Activated B cell treated with CpG ODN at 0.5 μM for 24 hours (primary cell): Measurements from ENCODE around the gene TRIM50. TPM values are rescaled to one million over a fixed set of nuclear protein-coding genes. Genes with fewer than 3 reads are reported as not detected.

Source experiments
- ATAC-seq: fragments of 200-7000 bp; cut with Tn5 transposase; one replicate; pipeline ENCODE4 v1.10.0; 2021; ENCODE audit warnings: low read depth, mild to moderate bottlenecking, moderate library complexity
- CTCF ChIA-PET: fragments of 350-600 bp; sonication (Branson Sonifier 250); formaldehyde crosslinking; loops from one replicate; lab custom pipeline; 2021; ENCODE audit warnings: antibody characterized with exemption; lab: Charles Lee
- POLR2A ChIA-PET: fragments of 350-600 bp; sonication (Branson Sonifier 250); formaldehyde crosslinking; loops from one replicate; lab custom pipeline; 2021; ENCODE audit warnings: antibody characterized with exemption; lab: Charles Lee
- DNase-seq: peaks from one replicate; pipeline ENCODE4 v3.0.0; 2022
- H3K27ac Mint-ChIP-seq: one replicate; pipeline ENCODE4 v1.8.0; 2020; ENCODE audit warnings: mixed read lengths
- H3K27me3 Mint-ChIP-seq: one replicate; pipeline ENCODE4 v1.8.0; 2021; ENCODE audit warnings: mixed read lengths
- H3K36me3 Mint-ChIP-seq: one replicate; pipeline ENCODE4 v1.8.0; 2021; ENCODE audit warnings: low read depth, mixed read lengths
- H3K4me1 Mint-ChIP-seq: one replicate; pipeline ENCODE4 v1.8.0; 2021; ENCODE audit warnings: mixed read lengths
- H3K4me3 Mint-ChIP-seq: one replicate; pipeline ENCODE4 v1.8.0; 2020; ENCODE audit warnings: mild to moderate bottlenecking, mixed read lengths
- H3K9me3 Mint-ChIP-seq: one replicate; pipeline ENCODE4 v1.8.0; 2020; ENCODE audit warnings: mixed read lengths
- intact Hi-C: fragments of 100-400 bp; cut with micrococcal nuclease; formaldehyde crosslinking; loops from one replicate; pipeline ENCODE4 v1.15.1; 2024
- total RNA-seq: library from RNA; stranded (reverse); gene quantifications from 2 replicates; pipeline ENCODE4 v1.2.3, GENCODE V29; 2022
- TF ChIP-seq, protein P1 (sequence below): fragments of 200-600 bp; IDR thresholded peaks from one replicate; pipeline ENCODE4 v1.8.0; 2022; ENCODE audit warnings: antibody characterized with exemption, mild to moderate bottlenecking

Gene TRIM50
- total RNA-seq, 1 donor from 2014 or later = not detected

DNA sequence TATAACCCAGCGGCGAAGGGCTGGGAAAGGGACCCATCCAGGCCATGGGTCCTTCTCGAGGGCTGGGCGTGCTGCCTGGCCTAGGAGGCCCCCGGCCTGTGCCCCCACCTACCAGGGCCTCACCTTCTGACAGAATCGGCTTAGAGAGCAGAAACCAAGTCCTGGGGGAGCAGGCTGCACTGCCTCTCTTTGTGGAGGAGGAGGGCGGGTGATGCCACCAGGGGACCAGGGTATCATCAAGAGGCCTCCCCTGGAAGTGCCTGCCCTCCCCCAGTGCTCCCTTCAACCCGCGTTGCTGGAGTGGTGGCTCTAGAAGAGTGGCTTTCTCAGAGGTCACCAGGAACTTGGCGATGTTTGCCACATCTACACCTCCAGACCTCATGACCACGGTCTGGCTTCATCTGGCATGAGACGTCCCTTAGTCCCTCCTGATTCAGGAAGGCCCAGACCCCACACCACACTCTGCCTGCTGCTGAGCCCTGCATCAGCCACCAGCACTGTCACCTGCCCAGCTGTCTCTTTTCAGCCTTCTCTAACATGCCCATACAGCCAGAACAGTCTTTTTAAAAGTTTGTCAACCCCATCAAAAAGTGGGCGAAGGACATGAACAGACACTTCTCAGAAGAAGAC, 32.0 kb upstream of the TRIM50 start:
- CTCF ChIA-PET = no interaction called here
- peaks cover 6% of the 10 kb centered on the region for H3K4me1 Mint-ChIP-seq
- no peak for ATAC-seq
- no peak overlapping the region for H3K4me3 Mint-ChIP-seq
- DNase-seq = no peak
- H3K9me3 Mint-ChIP-seq = no peaks in the 10 kb centered on the region
- no peak overlapping the region for H3K27ac Mint-ChIP-seq
- peaks cover 14% of the 10 kb centered on the region for H3K27me3 Mint-ChIP-seq
- POLR2A ChIA-PET = no interaction called here
- H3K36me3 Mint-ChIP-seq = no peaks in the 10 kb centered on the region
- intact Hi-C loops = no loop called here
- TF ChIP-seq, protein P1, sequence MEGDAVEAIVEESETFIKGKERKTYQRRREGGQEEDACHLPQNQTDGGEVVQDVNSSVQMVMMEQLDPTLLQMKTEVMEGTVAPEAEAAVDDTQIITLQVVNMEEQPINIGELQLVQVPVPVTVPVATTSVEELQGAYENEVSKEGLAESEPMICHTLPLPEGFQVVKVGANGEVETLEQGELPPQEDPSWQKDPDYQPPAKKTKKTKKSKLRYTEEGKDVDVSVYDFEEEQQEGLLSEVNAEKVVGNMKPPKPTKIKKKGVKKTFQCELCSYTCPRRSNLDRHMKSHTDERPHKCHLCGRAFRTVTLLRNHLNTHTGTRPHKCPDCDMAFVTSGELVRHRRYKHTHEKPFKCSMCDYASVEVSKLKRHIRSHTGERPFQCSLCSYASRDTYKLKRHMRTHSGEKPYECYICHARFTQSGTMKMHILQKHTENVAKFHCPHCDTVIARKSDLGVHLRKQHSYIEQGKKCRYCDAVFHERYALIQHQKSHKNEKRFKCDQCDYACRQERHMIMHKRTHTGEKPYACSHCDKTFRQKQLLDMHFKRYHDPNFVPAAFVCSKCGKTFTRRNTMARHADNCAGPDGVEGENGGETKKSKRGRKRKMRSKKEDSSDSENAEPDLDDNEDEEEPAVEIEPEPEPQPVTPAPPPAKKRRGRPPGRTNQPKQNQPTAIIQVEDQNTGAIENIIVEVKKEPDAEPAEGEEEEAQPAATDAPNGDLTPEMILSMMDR = no peak

DNA sequence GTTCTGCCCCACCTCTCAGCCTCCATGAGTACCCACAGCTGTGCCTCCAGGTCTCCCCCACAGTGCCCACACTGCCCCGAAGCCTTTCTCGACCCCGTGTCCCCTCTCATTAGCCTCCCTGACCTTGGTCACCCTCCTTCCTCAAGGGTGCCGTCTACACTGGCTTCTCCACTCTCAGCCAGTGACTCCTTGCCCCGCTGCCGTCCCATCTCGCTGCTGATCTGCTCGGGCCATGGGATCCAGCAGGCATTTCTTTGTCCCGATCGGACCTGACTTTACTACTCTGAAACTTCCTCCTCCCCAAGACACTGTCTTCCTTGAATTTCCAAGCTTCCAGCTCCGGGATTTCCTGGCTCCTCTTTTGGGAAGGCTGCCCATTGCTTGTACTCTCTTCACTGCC, 31.4 kb upstream of the TRIM50 start:
- TF ChIP-seq, protein P1 = no peak
- Mint-ChIP-seq H3K9me3 (no peaks in the 10 kb centered on the region), H3K4me3 (no peak overlapping the region), H3K27ac (no peak overlapping the region), H3K4me1 (peaks cover 6% of the 10 kb centered on the region), H3K27me3 (peaks cover 14% of the 10 kb centered on the region), H3K36me3 (no peaks in the 10 kb centered on the region)
- ATAC-seq (no peak), DNase-seq (no peak)
- POLR2A ChIA-PET = no interaction called here
- CTCF ChIA-PET = no interaction called here
- intact Hi-C loops = no loop called here

DNA sequence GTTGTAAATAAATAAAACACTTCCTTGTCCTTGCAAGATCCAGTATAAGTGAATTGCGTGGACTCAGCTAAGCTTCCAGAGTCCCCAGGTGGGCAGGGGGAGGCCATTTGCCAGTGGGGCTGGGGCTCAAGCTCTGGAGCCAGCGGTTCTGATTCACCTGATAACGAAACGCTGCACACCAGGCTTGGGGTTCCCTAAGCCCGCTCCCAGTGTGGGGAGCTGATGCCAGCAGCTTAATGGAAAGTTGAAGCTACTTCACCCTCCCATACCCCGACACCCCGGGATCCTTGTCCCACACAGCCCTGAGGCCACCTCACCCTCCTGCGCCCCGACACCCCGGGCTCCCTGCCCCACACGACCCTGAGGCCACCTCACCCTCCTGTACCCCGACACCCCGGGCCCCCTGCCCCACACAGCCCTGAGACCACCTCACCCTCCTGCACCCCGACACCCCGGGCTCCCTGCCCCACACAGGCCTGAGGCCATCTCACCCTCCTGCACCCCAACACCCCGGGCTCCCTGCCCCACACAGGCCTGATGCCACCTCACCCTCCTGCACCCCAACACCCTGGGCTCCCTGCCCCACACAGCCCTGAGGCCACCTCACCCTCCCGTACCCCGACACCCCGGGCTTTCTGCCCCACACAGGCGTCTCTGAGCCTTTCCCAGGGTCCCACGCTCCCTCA, 30.9 kb upstream of the TRIM50 start:
- ATAC-seq (no peak), DNase-seq (no peak)
- ChIA-PET CTCF (no interaction called here), POLR2A (interaction anchor here (0.6 kb wide), 1 partner anchor 13 kb away, joined by 5 read pairs; no protein-coding TSS in a partner anchor)
- no peaks in the 10 kb centered on the region for H3K36me3 Mint-ChIP-seq
- H3K9me3 Mint-ChIP-seq = no peaks in the 10 kb centered on the region
- no peak overlapping the region for H3K4me3 Mint-ChIP-seq
- no peak overlapping the region for H3K27ac Mint-ChIP-seq
- peaks cover 6% of the 10 kb centered on the region for H3K4me1 Mint-ChIP-seq
- TF ChIP-seq, protein P1 = no peak
- intact Hi-C loops = no loop called here
- H3K27me3 Mint-ChIP-seq = peaks cover 14% of the 10 kb centered on the region

DNA sequence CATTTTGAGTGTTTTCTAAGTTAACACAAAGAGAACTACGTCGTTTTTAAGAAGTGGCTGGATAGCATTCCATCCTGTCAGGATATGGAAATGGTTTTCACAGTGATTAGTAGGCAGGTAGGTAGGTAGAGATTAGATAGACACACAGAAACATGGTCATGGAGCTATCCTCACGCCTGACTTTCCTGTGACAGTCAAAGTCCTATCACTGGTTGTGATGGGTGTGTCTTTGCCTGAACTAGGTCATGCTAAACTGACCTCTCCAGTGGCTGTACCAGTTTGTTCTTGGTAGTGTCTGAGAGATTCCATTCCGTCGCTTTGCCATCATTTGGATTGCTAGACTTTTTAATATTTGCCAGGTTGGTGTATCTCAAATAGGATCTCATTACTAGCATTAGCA, 28.3 kb upstream of the TRIM50 start:
- Mint-ChIP-seq H3K27me3 (peaks cover 14% of the 10 kb centered on the region), H3K9me3 (peaks cover 11% of the 10 kb centered on the region), H3K4me3 (no peak overlapping the region), H3K27ac (no peak overlapping the region), H3K36me3 (no peaks in the 10 kb centered on the region), H3K4me1 (peaks cover 6% of the 10 kb centered on the region)
- POLR2A ChIA-PET = no interaction called here
- intact Hi-C loops = no loop called here
- TF ChIP-seq, protein P1 = no peak
- ATAC-seq (no peak), DNase-seq (no peak)
- CTCF ChIA-PET = no interaction called here

DNA sequence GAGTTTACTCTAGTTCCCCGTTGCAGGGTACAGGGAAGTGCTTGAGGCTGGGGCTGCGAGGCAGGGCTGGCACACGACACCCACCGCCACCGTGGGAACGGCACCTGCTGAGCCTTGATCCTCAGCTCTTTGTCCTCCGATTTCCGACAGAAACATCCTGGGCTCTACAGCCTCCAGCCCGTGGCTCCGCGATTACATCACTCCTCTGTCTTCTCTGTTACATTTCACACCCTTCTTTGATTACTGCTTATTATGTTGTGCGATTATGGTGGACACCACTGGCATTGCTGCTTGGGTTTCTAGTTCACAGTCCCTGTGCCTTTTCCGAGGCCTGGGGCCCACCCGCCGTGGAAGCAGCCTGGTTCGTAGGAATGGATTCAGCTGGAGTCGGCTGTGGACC, 26.9 kb upstream of the TRIM50 start:
- DNase-seq (no peak), ATAC-seq (no peak)
- Mint-ChIP-seq H3K27ac (no peak overlapping the region), H3K36me3 (no peaks in the 10 kb centered on the region), H3K4me3 (no peak overlapping the region), H3K27me3 (peaks cover 9% of the 10 kb centered on the region), H3K9me3 (peaks cover 11% of the 10 kb centered on the region), H3K4me1 (peaks cover 6% of the 10 kb centered on the region)
- ChIA-PET POLR2A (interaction anchor here (0.7 kb wide), 1 partner anchor 34 kb away, joined by 3 read pairs; no protein-coding TSS in a partner anchor), CTCF (no interaction called here)
- TF ChIP-seq, protein P1 = no peak
- intact Hi-C loops = no loop called here
